Breast epithelium (tissue), 4 donors: ENCODE measurements around the gene ZNF221. TPM values are rescaled to one million over a fixed set of nuclear protein-coding genes. Genes with fewer than 3 reads are reported as not detected.

Source experiments
- DNase-seq, 2 donors: peaks; one replicate each; pipeline ENCODE4 v3.0.0-alpha.2; 2019; ENCODE audit warnings: low spot score in 2 of 2
- H3K27ac ChIP-seq, 2 donors: fragments of 200-600 bp; sonication (generic) in 1 of 2; one replicate each; pipeline ENCODE4 v1.5.1; 2016 to 2019; ENCODE audit warnings: mild to moderate bottlenecking in 1 of 2
- H3K27me3 ChIP-seq, 2 donors: fragments of 200-600 bp; sonication (generic) in 1 of 2; one replicate each; pipeline versions ENCODE4 v1.5.1 to v1.6.0; 2017 to 2019; ENCODE audit warnings: control low read depth in 1 of 2, mild to moderate bottlenecking in 1 of 2
- H3K36me3 ChIP-seq: fragments of 200-600 bp; one replicate; pipeline ENCODE4 v1.5.1; 2019
- H3K4me1 ChIP-seq, 2 donors: fragments of 200-600 bp; sonication (generic); one replicate each; pipeline ENCODE4 v1.5.1; 2016 to 2019; ENCODE audit warnings: control low read depth in 1 of 2
- H3K4me3 ChIP-seq, 3 donors: fragments of 200-600 bp; sonication (generic); 1 replicate in 2 of 3; 2 replicates in 1 of 3; pipeline ENCODE4 v1.5.1; 2016 to 2019; ENCODE audit warnings: mild to moderate bottlenecking in 3 of 3, moderate library complexity in 2 of 3
- H3K9me3 ChIP-seq, 2 donors: fragments of 200-600 bp; sonication (generic) in 1 of 2; one replicate each; pipeline ENCODE4 v1.5.1; 2016 to 2019; ENCODE audit warnings: control low read depth in 1 of 2
- POLR2A ChIP-seq: fragments of 450-650 bp; IDR thresholded peaks from one replicate; pipeline ENCODE4 v1.6.1; 2016; ENCODE audit warnings: antibody characterized with exemption, mild to moderate bottlenecking, moderate library complexity
- POLR2AphosphoS5 ChIP-seq, 3 donors: sonication (generic); formaldehyde crosslinking; IDR thresholded peaks; one replicate each; pipeline ENCODE4 v1.6.1; 2017; ENCODE audit warnings: antibody characterized with exemption in 3 of 3
- intact Hi-C: fragments of 100-400 bp; cut with DNase I; formaldehyde crosslinking; loops from one replicate; pipeline ENCODE4 v1.15.1; 2023; ENCODE audit warnings: low total_unique reads
- total RNA-seq, 3 donors: library from RNA; depleted of rRNA; stranded (reverse); fragments of >200 nt; gene quantifications; one replicate each; pipeline ENCODE4 v1.1.0, GENCODE V29; 2016
- TF ChIP-seq, protein P1 (sequence below), 3 donors: fragments of 450-650 bp; IDR thresholded peaks; one replicate each; pipeline ENCODE4 v1.5.1; 2016 to 2017; ENCODE audit warnings: antibody characterized with exemption in 3 of 3, mild to moderate bottlenecking in 3 of 3, moderate library complexity in 3 of 3

Gene ZNF221
- total RNA-seq, 3 donors from 2014 or later, result 4.5 to 11.7 (median 7.2) TPM

- Histone ChIP-seq H3K4me3 (no peak overlapping the region), H3K4me1 (no peaks in the 10 kb centered on the region), H3K36me3 (peaks cover 69% of the 10 kb centered on the region), H3K9me3 (peaks cover 44 to 76% of the 10 kb centered on the region in 2 donors), H3K27ac (no peak overlapping the region), H3K27me3 (no peaks in the 10 kb centered on the region)
- intact Hi-C loops, result no loop called here
- TF ChIP-seq, protein P1, sequence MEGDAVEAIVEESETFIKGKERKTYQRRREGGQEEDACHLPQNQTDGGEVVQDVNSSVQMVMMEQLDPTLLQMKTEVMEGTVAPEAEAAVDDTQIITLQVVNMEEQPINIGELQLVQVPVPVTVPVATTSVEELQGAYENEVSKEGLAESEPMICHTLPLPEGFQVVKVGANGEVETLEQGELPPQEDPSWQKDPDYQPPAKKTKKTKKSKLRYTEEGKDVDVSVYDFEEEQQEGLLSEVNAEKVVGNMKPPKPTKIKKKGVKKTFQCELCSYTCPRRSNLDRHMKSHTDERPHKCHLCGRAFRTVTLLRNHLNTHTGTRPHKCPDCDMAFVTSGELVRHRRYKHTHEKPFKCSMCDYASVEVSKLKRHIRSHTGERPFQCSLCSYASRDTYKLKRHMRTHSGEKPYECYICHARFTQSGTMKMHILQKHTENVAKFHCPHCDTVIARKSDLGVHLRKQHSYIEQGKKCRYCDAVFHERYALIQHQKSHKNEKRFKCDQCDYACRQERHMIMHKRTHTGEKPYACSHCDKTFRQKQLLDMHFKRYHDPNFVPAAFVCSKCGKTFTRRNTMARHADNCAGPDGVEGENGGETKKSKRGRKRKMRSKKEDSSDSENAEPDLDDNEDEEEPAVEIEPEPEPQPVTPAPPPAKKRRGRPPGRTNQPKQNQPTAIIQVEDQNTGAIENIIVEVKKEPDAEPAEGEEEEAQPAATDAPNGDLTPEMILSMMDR (IDR thresholded peaks at IDR 0.05), result no peak
- TF ChIP-seq POLR2AphosphoS5 (IDR thresholded peaks at IDR 0.05) (no peak), POLR2A (no peak)
- no peak for DNase-seq
Measured at GRCh38 chr19:43923875-43924274, 27.2 kb upstream of the ZNF221 start.

DNA sequence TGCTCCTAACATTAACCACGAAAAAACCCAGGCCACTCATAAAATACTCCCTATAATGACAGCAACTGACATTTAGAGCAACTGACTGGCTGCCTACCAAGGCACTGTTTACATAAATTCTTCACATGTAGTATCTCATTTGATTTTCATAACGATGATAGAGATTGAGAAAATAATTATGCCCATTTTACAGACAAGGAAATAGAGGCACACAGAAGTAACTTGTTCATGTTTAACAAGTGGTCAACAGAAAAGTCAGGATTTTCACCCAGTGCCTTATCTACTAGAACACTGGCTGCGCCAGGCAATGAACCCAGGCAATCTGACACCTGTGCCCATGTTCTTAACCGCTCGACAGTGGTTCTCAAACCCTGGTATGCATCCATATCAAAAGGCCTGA lies 22.2 kb upstream of the ZNF221 start:
- no peak for DNase-seq
- intact Hi-C loops, result no loop called here
- TF ChIP-seq POLR2AphosphoS5 (IDR thresholded peaks at IDR 0.05) (no peak), POLR2A (no peak)
- TF ChIP-seq, protein P1 (IDR thresholded peaks at IDR 0.05), result no peak
- Histone ChIP-seq H3K36me3 (peaks cover 60% of the 10 kb centered on the region), H3K27me3 (no peaks in the 10 kb centered on the region), H3K9me3 (peaks cover 10 to 36% of the 10 kb centered on the region in 2 donors), H3K4me3 (no peak overlapping the region), H3K27ac (no peak overlapping the region), H3K4me1 (peaks cover 0 to 5% of the 10 kb centered on the region in 2 donors)

- H3K9me3 ChIP-seq, result peaks cover 0 to 7% of the 10 kb centered on the region in 2 donors
- H3K4me1 ChIP-seq, result peaks cover 0 to 12% of the 10 kb centered on the region in 2 donors
- peak overlapping the region; percentile 82 to 91 for H3K27ac ChIP-seq
- TF ChIP-seq, protein P1 (IDR thresholded peaks at IDR 0.05), result no peak
- TF ChIP-seq POLR2AphosphoS5 (IDR thresholded peaks at IDR 0.05), result no peak
- TF ChIP-seq POLR2A, result no peak
- peak overlapping the region; percentile 59 to 85 (median 59) for H3K4me3 ChIP-seq
- H3K36me3 ChIP-seq, result peaks cover 17% of the 10 kb centered on the region
- intact Hi-C loops, result no loop called here
- H3K27me3 ChIP-seq, result no peaks in the 10 kb centered on the region
- DNase-seq, result no peak
Measured at GRCh38 chr19:43934055-43934984, 16.7 kb upstream of the ZNF221 start.

DNA sequence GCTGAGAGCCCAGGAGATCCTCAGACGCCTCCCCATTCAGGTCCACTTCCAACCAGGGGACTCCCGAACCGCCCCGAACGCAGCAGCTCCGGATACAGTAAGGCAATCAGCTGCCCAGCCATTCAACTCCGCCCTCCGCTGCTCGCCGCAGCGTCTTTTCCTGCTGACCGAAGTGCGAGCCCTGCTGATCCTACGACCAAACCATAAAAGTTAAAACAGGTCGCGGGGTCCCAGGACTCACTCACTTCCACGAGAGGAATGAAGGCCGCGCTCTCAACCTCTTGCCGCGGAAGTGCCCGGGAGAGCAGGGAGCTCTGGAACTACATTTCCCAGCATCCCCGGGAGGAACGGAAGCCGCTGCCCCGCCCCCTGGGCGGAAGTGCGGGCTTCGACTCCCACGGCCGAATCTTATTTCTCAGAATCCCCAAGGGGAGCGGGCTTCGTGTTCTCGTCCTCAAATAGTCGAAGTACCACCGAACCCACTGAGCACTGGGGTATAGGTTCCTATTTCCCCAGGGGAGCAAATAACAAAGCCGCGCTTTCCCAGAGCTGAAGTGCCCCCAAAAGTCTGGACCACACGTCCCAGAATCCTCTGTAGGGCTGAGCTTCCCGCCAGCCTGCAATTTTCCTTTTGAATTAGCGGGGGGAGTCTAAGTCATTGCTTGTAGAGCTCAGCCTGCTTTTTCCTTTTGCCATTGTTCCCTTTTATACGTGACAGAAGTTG lies 15.9 kb upstream of the ZNF221 start, which contains the start of gene ZNF45:
TSS of gene ZNF45 (minus strand) at position 298 of the 724 bp plus-strand sequence. CDS start 13,097 bp downstream, outside the sequence.
- DNase-seq, result peak; percentile 80 to 82
- Histone ChIP-seq H3K4me3 (peak within 1 kb of the TSS; percentile 59 to 85 (median 59)), H3K36me3 (peaks cover 11% of the 10 kb centered on the region), H3K9me3 (peaks cover 0 to 4% of the 10 kb centered on the region in 2 donors), H3K4me1 (peaks cover 0 to 12% of the 10 kb centered on the region in 2 donors), H3K27me3 (no peaks in the 10 kb centered on the region), H3K27ac (peak within 1 kb of the TSS; percentile 82 to 91)
- intact Hi-C loops, result no loop called here
- TF ChIP-seq POLR2A (no peak), POLR2AphosphoS5 (IDR thresholded peaks at IDR 0.05) (peak; percentile 24 to 54 (median 45))

DNA sequence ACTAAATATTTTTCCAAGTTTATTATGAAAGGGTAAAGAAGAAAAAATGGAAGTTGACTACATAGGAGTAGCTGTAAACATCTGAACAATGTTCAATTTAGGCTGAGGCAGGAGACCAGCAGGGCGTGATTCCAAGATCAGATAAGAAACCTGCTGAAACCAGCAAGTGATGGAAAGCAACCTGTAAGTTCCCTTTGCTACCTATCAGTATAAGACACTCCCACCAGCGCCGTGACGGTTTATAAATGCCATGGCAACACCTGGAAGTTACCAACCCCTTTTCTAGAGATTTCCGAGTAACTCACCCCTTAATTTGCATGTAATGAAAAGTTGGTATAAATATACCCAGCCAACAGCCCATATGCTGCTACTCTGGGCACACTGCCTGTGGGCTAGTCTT lies 14.8 kb upstream of the ZNF221 start:
- peak overlapping the region in 1 of 2 donors; percentile 17 for H3K27ac ChIP-seq
- H3K9me3 ChIP-seq, result peaks cover 0 to 4% of the 10 kb centered on the region in 2 donors
- no peak for DNase-seq
- no peak overlapping the region for H3K4me3 ChIP-seq
- H3K36me3 ChIP-seq, result peaks cover 7% of the 10 kb centered on the region
- intact Hi-C loops, result no loop called here
- peaks cover 0 to 12% of the 10 kb centered on the region in 2 donors for H3K4me1 ChIP-seq
- TF ChIP-seq POLR2AphosphoS5 (IDR thresholded peaks at IDR 0.05), result no peak
- TF ChIP-seq POLR2A, result no peak
- TF ChIP-seq, protein P1 (IDR thresholded peaks at IDR 0.05), result no peak
- H3K27me3 ChIP-seq, result no peaks in the 10 kb centered on the region
